ENCODE data around the gene ZNF502.

The ZNF502 gene

DNA sequence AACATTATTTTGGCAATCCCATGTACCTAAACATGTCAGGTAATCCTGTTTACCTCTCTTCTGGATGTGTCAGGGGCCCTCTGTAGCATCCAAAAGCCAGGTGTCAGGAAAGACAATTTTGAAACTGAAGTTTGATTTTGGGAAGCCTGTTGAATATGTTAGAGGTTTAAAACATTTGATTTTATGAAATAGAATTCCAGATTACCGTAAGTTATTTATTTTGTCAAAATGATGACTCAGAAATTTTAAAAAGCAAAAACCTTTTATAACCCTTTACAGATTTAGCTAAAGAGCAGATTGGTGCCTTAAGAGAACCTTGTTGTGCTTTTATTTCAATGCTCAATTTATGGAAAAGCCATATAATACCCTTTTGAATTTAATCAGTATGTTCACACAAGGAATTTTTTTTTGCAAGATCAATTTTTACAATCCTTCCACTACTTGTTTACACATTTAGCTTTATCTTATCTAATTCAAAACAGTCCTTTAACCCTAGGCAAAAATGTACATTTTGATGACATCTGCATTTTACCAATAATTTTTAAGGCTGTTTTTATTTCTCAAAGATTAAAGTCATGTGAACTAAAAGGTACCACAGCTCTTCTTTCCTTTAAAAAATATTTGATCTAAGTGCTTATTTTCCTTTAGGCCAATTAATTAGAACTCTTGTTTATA is 59.1 kb downstream of the ZNF502 start:
- no peak for DNase-seq (ENCODE audit: low read depth)

DNA sequence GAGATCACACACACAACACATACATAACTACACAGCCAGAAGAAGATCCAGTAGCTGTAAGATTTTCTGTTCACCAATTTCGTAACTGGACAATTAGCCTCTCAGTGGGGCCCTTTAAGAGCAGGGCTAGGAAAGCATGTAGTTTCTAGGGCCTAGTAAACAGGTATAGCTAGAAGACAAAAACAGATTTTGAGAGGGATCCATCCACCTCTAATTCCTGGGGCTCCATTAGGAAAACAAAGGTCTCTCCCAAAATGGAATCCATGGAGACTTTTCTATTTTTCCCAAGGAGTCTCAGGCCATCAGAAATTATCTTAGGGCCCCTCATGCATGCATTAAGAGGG is 59.6 kb downstream of the ZNF502 start:
- no peak for DNase-seq (ENCODE audit: low read depth)

Data from HS-27A (cell line).